Ishikawa (cell line): ENCODE measurements around the gene CAND1.

Experiments used
- EGR1 ChIP-seq: IDR thresholded peaks from 2 replicates; pipeline ENCODE4 v1.6.1; 2012
- EP300 ChIP-seq: IDR thresholded peaks from 2 replicates; pipeline ENCODE4 v1.6.1; 2012; ENCODE audit warnings: borderline replicate concordance
- FOXM1 ChIP-seq: IDR thresholded peaks from 2 replicates; pipeline ENCODE4 v1.6.1; 2012; ENCODE audit warnings: low read depth, borderline replicate concordance
- REST ChIP-seq: IDR thresholded peaks from 2 replicates; pipeline ENCODE4 v1.6.1; 2012; ENCODE audit warnings: low read depth, mild to moderate bottlenecking

GRCh38 chr12:67299526-67299925, 30.4 kb downstream of the CAND1 start:
- TF ChIP-seq EP300, result no peak
- TF ChIP-seq EGR1, result no peak
- TF ChIP-seq REST, result no peak
- TF ChIP-seq FOXM1, result no peak
